Transverse colon (tissue), 4 donors: ENCODE measurements around the gene MAP6D1. TPM values are rescaled to one million over a fixed set of nuclear protein-coding genes. Genes with fewer than 3 reads are reported as not detected.

Experiments used
- DNase-seq: peaks from one replicate; pipeline ENCODE4 v3.0.0-alpha.2; 2019
- H3K27ac ChIP-seq, 4 donors: fragments of 200-600 bp; sonication (generic); 2 replicates each; pipeline ENCODE4 v1.5.1; 2016 to 2018; ENCODE audit warnings: inconsistent platforms in 4 of 4
- H3K27me3 ChIP-seq: fragments of 200-600 bp; sonication (generic); 2 replicates; pipeline ENCODE4 v1.5.1; 2017; ENCODE audit warnings: inconsistent platforms
- H3K36me3 ChIP-seq, 4 donors: fragments of 200-600 bp; sonication (generic); 2 replicates each; pipeline ENCODE4 v1.5.1; 2017 to 2019; ENCODE audit warnings: inconsistent platforms in 4 of 4
- H3K4me1 ChIP-seq, 4 donors: fragments of 200-600 bp; sonication (generic); 2 replicates each; pipeline ENCODE4 v1.5.1; 2017 to 2020; ENCODE audit warnings: inconsistent platforms in 4 of 4
- H3K4me3 ChIP-seq, 4 donors: fragments of 200-600 bp; sonication (generic); 1 replicate in 1 of 4; 2 replicates in 3 of 4; pipeline versions ENCODE4 v1.5.1 to v1.6.1; 2017 to 2019; ENCODE audit warnings: inconsistent platforms in 4 of 4
- H3K9me3 ChIP-seq, 2 donors: fragments of 200-600 bp; sonication (generic); 2 replicates each; pipeline ENCODE4 v1.5.1; 2017 to 2019; ENCODE audit warnings: inconsistent platforms in 2 of 2
- CTCF ChIP-seq, 5 experiments: fragments of 200-600 bp in 3 of 5; fragments of 450-650 bp in 2 of 5; sonication (generic) in 3 of 5; IDR thresholded peaks; 1 replicate in 2 of 5; 2 replicates in 3 of 5; pipeline ENCODE4 v1.5.1; 2016 to 2017; ENCODE audit warnings: antibody characterized with exemption in 5 of 5, inconsistent platforms in 3 of 5, mild to moderate bottlenecking in 2 of 5, moderate library complexity in 1 of 5
- EP300 ChIP-seq: sonication (generic); formaldehyde crosslinking; IDR thresholded peaks from one replicate; pipeline ENCODE4 v1.6.1; 2017; ENCODE audit warnings: antibody characterized with exemption, low read depth
- POLR2A ChIP-seq: fragments of 450-650 bp; IDR thresholded peaks from one replicate; pipeline ENCODE4 v1.6.1; 2016; ENCODE audit warnings: antibody characterized with exemption, mild to moderate bottlenecking, moderate library complexity
- POLR2AphosphoS5 ChIP-seq, 3 donors: sonication (generic); formaldehyde crosslinking; IDR thresholded peaks; one replicate each; pipeline ENCODE4 v1.6.1; 2016; ENCODE audit warnings: antibody characterized with exemption in 3 of 3
- WGBS, 2 donors: methylation state at CpG; one replicate each; pipeline ENCODE4 v1.1.5; 2018; ENCODE audit warnings: low coverage in 1 of 2; 5-methylcytosine and 5-hydroxymethylcytosine counted together
- in situ Hi-C, 4 donors: fragments of 200-750 bp; cut with MboI; loops; one replicate each; pipeline versions ENCODE4 v1.15.0 to v1.15.1; 2017; ENCODE audit warnings: low sequenced_read_pairs in 3 of 4, low pct_ligation_motif_present in 1 of 4, low pct_unique_long_range_greater_than_20kb in 1 of 4
- intact Hi-C: fragments of 100-400 bp; cut with DNase I; formaldehyde crosslinking; loops from one replicate; pipeline ENCODE4 v1.15.1; 2023; ENCODE audit warnings: low total_unique reads
- total RNA-seq, 4 donors: library from RNA; depleted of rRNA; stranded (reverse); fragments of >200 nt; gene quantifications; one replicate each; pipeline ENCODE4 v1.1.0, GENCODE V29; 2016

Gene MAP6D1
- 1 to 10 TPM in 2 of 4 donors, not detected in 2; 1.4 to 2.1 TPM for total RNA-seq

GRCh38 chr3:183825456-183826161, at the start of gene MAP6D1:
Gene MAP6D1 (minus strand): TSS chr3:183825577. CDS start chr3:183825547, 30 bp downstream.
- H3K27ac ChIP-seq = peak within 1 kb of the TSS in 1 of 4 donors; percentile 8

GRCh38 chr3:183873914-183874313, 48.5 kb upstream of the MAP6D1 start:
- H3K27ac ChIP-seq = no peak overlapping the region
- peaks cover 0 to 3% (median 0%) of the 10 kb centered on the region in 4 donors for H3K4me1 ChIP-seq
- DNase-seq = no peak
- H3K27me3 ChIP-seq = no peaks in the 10 kb centered on the region
- 80 to 90% methylated on average over 3 of the region's 3 CpGs for WGBS, 2 donors
- no peaks in the 10 kb centered on the region for H3K36me3 ChIP-seq
- no peak for TF ChIP-seq POLR2AphosphoS5 (IDR thresholded peaks at IDR 0.05)
- no peak for TF ChIP-seq POLR2A
- in situ Hi-C loops (no loop called here), intact Hi-C loops (no loop called here)
- H3K9me3 ChIP-seq = no peaks in the 10 kb centered on the region
- no peak overlapping the region for H3K4me3 ChIP-seq

More at GRCh38 chr3:183825456-183826161, at the start of gene MAP6D1:
- peaks cover 7 to 18% (median 11%) of the 10 kb centered on the region in 4 donors for H3K4me1 ChIP-seq
- TF ChIP-seq EP300 (no peak), CTCF (IDR thresholded peaks at IDR 0.05) (peak in 1 of 5 experiments; percentile 13)
- DNase-seq = peak; percentile 13
- peak within 1 kb of the TSS; percentile 40 to 67 (median 50) for H3K4me3 ChIP-seq
- intact Hi-C loops (no loop called here), in situ Hi-C loops (no loop called here)
- H3K36me3 ChIP-seq = peaks cover 0 to 5% (median 0%) of the 10 kb centered on the region in 4 donors
- peaks cover 15% of the 10 kb centered on the region for H3K27me3 ChIP-seq
- no peaks in the 10 kb centered on the region for H3K9me3 ChIP-seq
- 5 to 10% methylated on average over 6 to 56 of the region's 69 CpGs for WGBS, 2 donors

- Histone ChIP-seq H3K4me3 (no peak overlapping the region), H3K27ac (no peak overlapping the region), H3K36me3 (peaks cover 0 to 11% (median 4%) of the 10 kb centered on the region in 4 donors), H3K27me3 (no peaks in the 10 kb centered on the region), H3K4me1 (peaks cover 0 to 3% (median 0%) of the 10 kb centered on the region in 4 donors), H3K9me3 (no peaks in the 10 kb centered on the region)
- 89 to 92% methylated on average over 2 of the region's 2 CpGs for WGBS, 2 donors
- intact Hi-C loops (no loop called here), in situ Hi-C loops (no loop called here)
- TF ChIP-seq EP300 = no peak
- TF ChIP-seq CTCF (IDR thresholded peaks at IDR 0.05) = no peak
- no peak for TF ChIP-seq POLR2A
- no peak for TF ChIP-seq POLR2AphosphoS5 (IDR thresholded peaks at IDR 0.05)
- DNase-seq = no peak
Measured at GRCh38 chr3:183871541-183871940, 46.2 kb upstream of the MAP6D1 start.

- intact Hi-C loops = no loop called here
- DNase-seq = no peak
- no peak overlapping the region for H3K27ac ChIP-seq
- H3K9me3 ChIP-seq = no peaks in the 10 kb centered on the region
- H3K4me1 ChIP-seq = peaks cover 0 to 3% (median 0%) of the 10 kb centered on the region in 4 donors
- TF ChIP-seq POLR2A = no peak
- no peak for TF ChIP-seq EP300
- no peak for TF ChIP-seq POLR2AphosphoS5 (IDR thresholded peaks at IDR 0.05)
- no peak for TF ChIP-seq CTCF (IDR thresholded peaks at IDR 0.05)
- peaks cover 0 to 20% (median 6%) of the 10 kb centered on the region in 4 donors for H3K36me3 ChIP-seq
- H3K4me3 ChIP-seq = no peak overlapping the region
- 87 to 90% methylated on average over 3 of the region's 3 CpGs for WGBS, 2 donors
- in situ Hi-C loops = no loop called here
- H3K27me3 ChIP-seq = no peaks in the 10 kb centered on the region
Measured at GRCh38 chr3:183870563-183870962, 45.2 kb upstream of the MAP6D1 start.
